Liver (tissue), 9 donors: Measurements from ENCODE around the gene ZNF678. TPM values are rescaled to one million over a fixed set of nuclear protein-coding genes. Genes with fewer than 3 reads are reported as not detected.

Experiments
- DNase-seq: peaks from one replicate; pipeline ENCODE4 v3.0.0-alpha.2; 2017; ENCODE audit warnings: low spot score
- H3K27ac ChIP-seq, 2 donors: one replicate each; pipeline ENCODE4 v1.7.0; 2013; ENCODE audit warnings: inconsistent platforms in 2 of 2, low read length in 2 of 2, control low read depth in 1 of 2, low read depth in 1 of 2, mild to moderate bottlenecking in 1 of 2
- H3K27me3 ChIP-seq, 4 donors: one replicate each; pipeline versions ENCODE4 v1.6.1 to v1.7.0; 2013; ENCODE audit warnings: low read length in 3 of 4, inconsistent platforms in 1 of 4, mild to moderate bottlenecking in 1 of 4, moderate library complexity in 1 of 4; ENCODE audit not compliant: control insufficient read depth in 4 of 4, insufficient read depth in 4 of 4
- H3K36me3 ChIP-seq, 4 donors: one replicate each; pipeline versions ENCODE4 v1.6.1 to v1.7.0; 2013; ENCODE audit warnings: low read length in 3 of 4, mild to moderate bottlenecking in 3 of 4, low read depth in 1 of 4, moderate library complexity in 1 of 4; ENCODE audit not compliant: control insufficient read depth in 4 of 4, insufficient read depth in 3 of 4
- H3K4me1 ChIP-seq, 4 donors: one replicate each; pipeline versions ENCODE4 v1.6.1 to v1.7.0; 2013; ENCODE audit warnings: low read length in 3 of 4, mild to moderate bottlenecking in 3 of 4, moderate library complexity in 1 of 4; ENCODE audit not compliant: control insufficient read depth in 4 of 4, insufficient read depth in 4 of 4
- H3K4me3 ChIP-seq, 3 donors: one replicate each; pipeline versions ENCODE4 v1.6.1 to v1.7.0; 2013; ENCODE audit warnings: low read length in 3 of 3, control low read depth in 1 of 3, low read depth in 1 of 3, mild to moderate bottlenecking in 1 of 3
- H3K9ac ChIP-seq, 2 donors: one replicate each; pipeline ENCODE4 v1.7.0; 2013; ENCODE audit warnings: low read length in 2 of 2, mild to moderate bottlenecking in 2 of 2, moderate library complexity in 2 of 2, control low read depth in 1 of 2, low read depth in 1 of 2
- H3K9me3 ChIP-seq, 4 donors: one replicate each; pipeline versions ENCODE4 v1.6.1 to v1.7.0; 2013; ENCODE audit warnings: low read length in 3 of 4; ENCODE audit not compliant: control insufficient read depth in 4 of 4
- EGR1 ChIP-seq, 2 donors: IDR thresholded peaks; 2 replicates each; pipeline ENCODE4 v1.6.1; 2016 to 2018; ENCODE audit warnings: antibody characterized with exemption in 2 of 2, low read depth in 2 of 2
- FOXA1 ChIP-seq: IDR thresholded peaks from 2 replicates; pipeline ENCODE4 v1.6.1; 2016; ENCODE audit warnings: antibody characterized with exemption
- FOXA2 ChIP-seq: IDR thresholded peaks from 2 replicates; pipeline ENCODE4 v1.6.1; 2016; ENCODE audit warnings: antibody characterized with exemption
- GABPA ChIP-seq, 2 donors: IDR thresholded peaks in 1 of 2; conservative IDR thresholded peaks in 1 of 2; 2 replicates each; pipeline ENCODE4 v1.6.1; 2016; ENCODE audit warnings: antibody characterized with exemption in 2 of 2, mild to moderate bottlenecking in 1 of 2, moderate library complexity in 1 of 2
- HNF4A ChIP-seq, 2 donors: conservative IDR thresholded peaks; 2 replicates each; pipeline ENCODE4 v1.6.1; 2016; ENCODE audit warnings: antibody characterized with exemption in 2 of 2, mild to moderate bottlenecking in 2 of 2
- HNF4G ChIP-seq: IDR thresholded peaks from 2 replicates; pipeline ENCODE4 v1.6.1; 2016; ENCODE audit warnings: antibody characterized with exemption
- RAD21 ChIP-seq, 2 donors: IDR thresholded peaks; 2 replicates each; pipeline ENCODE4 v1.6.1; 2016; ENCODE audit warnings: antibody characterized with exemption in 2 of 2, mild to moderate bottlenecking in 2 of 2
- YY1 ChIP-seq: IDR thresholded peaks from 2 replicates; pipeline ENCODE4 v1.6.1; 2016; ENCODE audit warnings: antibody characterized with exemption, mild to moderate bottlenecking
- WGBS: extraction: QIAGEN DNeasy Blood & Tissue Kit; methylation state at CpG from one replicate; pipeline ENCODE4 v1.1.7; 2013; 5-methylcytosine and 5-hydroxymethylcytosine counted together
- polyA plus RNA-seq, 2 donors: library from polyadenylated mRNA; stranded (reverse) in 1 of 2; unstranded in 1 of 2; fragments of 200-250 nt in 1 of 2; fragments of >200 nt in 1 of 2; fragmentation: Nextera tagmentation in 1 of 2; extraction: Ambion mirVana in 1 of 2; gene quantifications; one replicate each; pipeline versions ENCODE4 v1.2.1 to v1.2.3, GENCODE V29; 2013 to 2015
- total RNA-seq, 2 donors: library from RNA; depleted of rRNA; stranded (reverse); fragments of >200 nt; gene quantifications; one replicate each; pipeline ENCODE4 v1.2.3, GENCODE V29; 2014
- TF ChIP-seq, protein P1 (sequence below): IDR thresholded peaks from 2 replicates; pipeline ENCODE4 v1.6.1; 2016; ENCODE audit warnings: antibody characterized with exemption
- TF ChIP-seq, protein P2 (sequence below): fragments of 150-350 bp; IDR thresholded peaks from 2 replicates; pipeline ENCODE4 v1.5.1; 2017; ENCODE audit warnings: improper control_type of control experiment, low read depth, low read length; ENCODE audit not compliant: missing input control
- TF ChIP-seq, protein P3 (sequence below): IDR thresholded peaks from 2 replicates; pipeline ENCODE4 v1.6.1; 2016; ENCODE audit warnings: antibody characterized with exemption
- TF ChIP-seq, protein P4 (sequence below): IDR thresholded peaks from 2 replicates; pipeline ENCODE4 v1.6.1; 2016; ENCODE audit warnings: antibody characterized with exemption, mild to moderate bottlenecking
- TF ChIP-seq, protein P5 (sequence below): IDR thresholded peaks from 2 replicates; pipeline ENCODE4 v1.6.1; 2016; ENCODE audit warnings: antibody characterized with exemption
- donor health status: healthy.
- donor health status: healthy.
- donor health status: healthy.
- donor health status: healthy.
- donor health status: healthy.

The ZNF678 gene
- total and polyA plus RNA-seq, 4 donors, result 0.76 to 16.6 (median 4.2) TPM

DNA sequence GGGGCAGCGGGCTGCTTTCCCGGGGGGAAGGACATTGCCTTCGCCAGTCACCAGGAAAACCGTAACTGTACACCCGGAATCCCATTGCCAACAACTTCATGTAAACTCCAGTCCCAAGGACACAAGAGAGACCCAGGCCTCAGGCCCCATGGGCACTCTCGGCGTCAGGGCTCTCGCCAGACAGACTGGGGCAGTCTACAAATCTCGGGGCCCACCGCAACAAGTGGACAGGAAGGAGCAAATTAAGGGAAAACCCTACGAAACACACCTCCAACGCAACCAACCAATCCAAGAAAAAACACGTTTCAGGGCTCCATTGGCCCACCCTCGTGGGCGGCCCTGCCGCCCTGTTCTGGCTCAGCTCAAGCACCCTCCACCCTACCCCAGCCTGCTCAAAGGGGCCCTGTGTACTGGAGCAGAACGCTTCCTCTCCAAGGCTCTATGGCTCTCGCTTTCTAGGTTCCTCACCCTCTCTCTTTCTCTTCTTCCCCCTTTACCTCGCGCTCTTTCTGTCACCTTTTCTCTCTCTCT lies 4.6 kb upstream of the ZNF678 start (continued):
- TF ChIP-seq, protein P1, sequence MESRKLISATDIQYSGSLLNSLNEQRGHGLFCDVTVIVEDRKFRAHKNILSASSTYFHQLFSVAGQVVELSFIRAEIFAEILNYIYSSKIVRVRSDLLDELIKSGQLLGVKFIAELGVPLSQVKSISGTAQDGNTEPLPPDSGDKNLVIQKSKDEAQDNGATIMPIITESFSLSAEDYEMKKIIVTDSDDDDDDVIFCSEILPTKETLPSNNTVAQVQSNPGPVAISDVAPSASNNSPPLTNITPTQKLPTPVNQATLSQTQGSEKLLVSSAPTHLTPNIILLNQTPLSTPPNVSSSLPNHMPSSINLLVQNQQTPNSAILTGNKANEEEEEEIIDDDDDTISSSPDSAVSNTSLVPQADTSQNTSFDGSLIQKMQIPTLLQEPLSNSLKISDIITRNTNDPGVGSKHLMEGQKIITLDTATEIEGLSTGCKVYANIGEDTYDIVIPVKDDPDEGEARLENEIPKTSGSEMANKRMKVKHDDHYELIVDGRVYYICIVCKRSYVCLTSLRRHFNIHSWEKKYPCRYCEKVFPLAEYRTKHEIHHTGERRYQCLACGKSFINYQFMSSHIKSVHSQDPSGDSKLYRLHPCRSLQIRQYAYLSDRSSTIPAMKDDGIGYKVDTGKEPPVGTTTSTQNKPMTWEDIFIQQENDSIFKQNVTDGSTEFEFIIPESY, result no peak
- TF ChIP-seq FOXA2 (no peak), YY1 (no peak)

DNA sequence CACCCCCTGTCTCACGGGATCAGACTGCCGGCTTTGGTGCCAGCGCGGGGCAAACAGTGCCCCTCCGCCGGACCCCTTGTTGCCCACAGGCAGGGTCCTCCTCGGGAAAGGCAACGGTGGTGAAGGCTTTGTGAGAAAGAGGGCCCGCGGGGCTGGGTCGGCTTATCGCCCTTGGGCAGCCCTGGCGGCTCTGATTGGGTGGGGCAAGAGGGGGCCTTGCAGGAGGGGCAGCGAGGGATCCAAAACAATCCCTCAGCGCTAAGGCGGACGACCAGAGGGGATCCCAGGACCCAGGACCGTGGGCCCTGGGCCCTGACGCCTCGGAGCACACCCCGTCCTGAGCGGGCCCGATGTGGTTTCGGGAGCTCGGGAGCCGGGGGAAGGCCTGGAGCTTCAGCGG lies 3.9 kb upstream of the ZNF678 start:
- H3K9ac ChIP-seq, result no peak overlapping the region
- peaks cover 0 to 2% (median 0%) of the 10 kb centered on the region in 4 donors for H3K36me3 ChIP-seq
- H3K4me1 ChIP-seq, result peaks cover 0 to 5% (median under 1%) of the 10 kb centered on the region in 4 donors
- no peak overlapping the region for H3K4me3 ChIP-seq
- WGBS, result 30% methylated on average over 27 of the region's 27 CpGs
- peak; percentile 77 for DNase-seq
- TF ChIP-seq, protein P2, sequence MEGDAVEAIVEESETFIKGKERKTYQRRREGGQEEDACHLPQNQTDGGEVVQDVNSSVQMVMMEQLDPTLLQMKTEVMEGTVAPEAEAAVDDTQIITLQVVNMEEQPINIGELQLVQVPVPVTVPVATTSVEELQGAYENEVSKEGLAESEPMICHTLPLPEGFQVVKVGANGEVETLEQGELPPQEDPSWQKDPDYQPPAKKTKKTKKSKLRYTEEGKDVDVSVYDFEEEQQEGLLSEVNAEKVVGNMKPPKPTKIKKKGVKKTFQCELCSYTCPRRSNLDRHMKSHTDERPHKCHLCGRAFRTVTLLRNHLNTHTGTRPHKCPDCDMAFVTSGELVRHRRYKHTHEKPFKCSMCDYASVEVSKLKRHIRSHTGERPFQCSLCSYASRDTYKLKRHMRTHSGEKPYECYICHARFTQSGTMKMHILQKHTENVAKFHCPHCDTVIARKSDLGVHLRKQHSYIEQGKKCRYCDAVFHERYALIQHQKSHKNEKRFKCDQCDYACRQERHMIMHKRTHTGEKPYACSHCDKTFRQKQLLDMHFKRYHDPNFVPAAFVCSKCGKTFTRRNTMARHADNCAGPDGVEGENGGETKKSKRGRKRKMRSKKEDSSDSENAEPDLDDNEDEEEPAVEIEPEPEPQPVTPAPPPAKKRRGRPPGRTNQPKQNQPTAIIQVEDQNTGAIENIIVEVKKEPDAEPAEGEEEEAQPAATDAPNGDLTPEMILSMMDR, result no peak
- TF ChIP-seq, protein P3, sequence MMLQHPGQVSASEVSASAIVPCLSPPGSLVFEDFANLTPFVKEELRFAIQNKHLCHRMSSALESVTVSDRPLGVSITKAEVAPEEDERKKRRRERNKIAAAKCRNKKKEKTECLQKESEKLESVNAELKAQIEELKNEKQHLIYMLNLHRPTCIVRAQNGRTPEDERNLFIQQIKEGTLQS, result no peak
- no peak for TF ChIP-seq GABPA (IDR thresholded peaks at IDR 0.05 in 1 of 2, conservative IDR thresholded peaks at IDR 0.05 in 1 of 2)
- TF ChIP-seq FOXA1, result no peak
- no peak for TF ChIP-seq FOXA2
- no peak for TF ChIP-seq EGR1 (IDR thresholded peaks at IDR 0.05; ENCODE audit: low read depth in 2 of 2)
- TF ChIP-seq, protein P1, result no peak
- no peak for TF ChIP-seq YY1
- TF ChIP-seq HNF4G, result no peak
- TF ChIP-seq, protein P4, sequence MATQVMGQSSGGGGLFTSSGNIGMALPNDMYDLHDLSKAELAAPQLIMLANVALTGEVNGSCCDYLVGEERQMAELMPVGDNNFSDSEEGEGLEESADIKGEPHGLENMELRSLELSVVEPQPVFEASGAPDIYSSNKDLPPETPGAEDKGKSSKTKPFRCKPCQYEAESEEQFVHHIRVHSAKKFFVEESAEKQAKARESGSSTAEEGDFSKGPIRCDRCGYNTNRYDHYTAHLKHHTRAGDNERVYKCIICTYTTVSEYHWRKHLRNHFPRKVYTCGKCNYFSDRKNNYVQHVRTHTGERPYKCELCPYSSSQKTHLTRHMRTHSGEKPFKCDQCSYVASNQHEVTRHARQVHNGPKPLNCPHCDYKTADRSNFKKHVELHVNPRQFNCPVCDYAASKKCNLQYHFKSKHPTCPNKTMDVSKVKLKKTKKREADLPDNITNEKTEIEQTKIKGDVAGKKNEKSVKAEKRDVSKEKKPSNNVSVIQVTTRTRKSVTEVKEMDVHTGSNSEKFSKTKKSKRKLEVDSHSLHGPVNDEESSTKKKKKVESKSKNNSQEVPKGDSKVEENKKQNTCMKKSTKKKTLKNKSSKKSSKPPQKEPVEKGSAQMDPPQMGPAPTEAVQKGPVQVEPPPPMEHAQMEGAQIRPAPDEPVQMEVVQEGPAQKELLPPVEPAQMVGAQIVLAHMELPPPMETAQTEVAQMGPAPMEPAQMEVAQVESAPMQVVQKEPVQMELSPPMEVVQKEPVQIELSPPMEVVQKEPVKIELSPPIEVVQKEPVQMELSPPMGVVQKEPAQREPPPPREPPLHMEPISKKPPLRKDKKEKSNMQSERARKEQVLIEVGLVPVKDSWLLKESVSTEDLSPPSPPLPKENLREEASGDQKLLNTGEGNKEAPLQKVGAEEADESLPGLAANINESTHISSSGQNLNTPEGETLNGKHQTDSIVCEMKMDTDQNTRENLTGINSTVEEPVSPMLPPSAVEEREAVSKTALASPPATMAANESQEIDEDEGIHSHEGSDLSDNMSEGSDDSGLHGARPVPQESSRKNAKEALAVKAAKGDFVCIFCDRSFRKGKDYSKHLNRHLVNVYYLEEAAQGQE, result no peak
- no peak for TF ChIP-seq HNF4A (conservative IDR thresholded peaks at IDR 0.05)
- TF ChIP-seq, protein P5, sequence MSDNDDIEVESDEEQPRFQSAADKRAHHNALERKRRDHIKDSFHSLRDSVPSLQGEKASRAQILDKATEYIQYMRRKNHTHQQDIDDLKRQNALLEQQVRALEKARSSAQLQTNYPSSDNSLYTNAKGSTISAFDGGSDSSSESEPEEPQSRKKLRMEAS, result no peak
- TF ChIP-seq RAD21 (IDR thresholded peaks at IDR 0.05), result no peak
- peaks cover 0 to 10% (median 2%) of the 10 kb centered on the region in 4 donors for H3K27me3 ChIP-seq
- peaks cover 9 to 51% (median 21%) of the 10 kb centered on the region in 4 donors for H3K9me3 ChIP-seq
- no peak overlapping the region for H3K27ac ChIP-seq
